Measurements from ENCODE around the gene CFAP141.

GRCh38 chr1:154191990-154192461 is 14.1 kb downstream of the CFAP141 start, which contains the start of gene TPM3:
- no peak for TF ChIP-seq BHLHE40 (IDR thresholded peaks at IDR 0.05; ENCODE audit: borderline replicate concordance)
- TF ChIP-seq ELF4 (IDR thresholded peaks at IDR 0.05): no peak
- TF ChIP-seq SP1 (IDR thresholded peaks at IDR 0.05): no peak
- TF ChIP-seq NFRKB (IDR thresholded peaks at IDR 0.05): no peak
- no peak for TF ChIP-seq L3MBTL2 (conservative IDR thresholded peaks at IDR 0.05)
- no peak for TF ChIP-seq LEF1 (IDR thresholded peaks at IDR 0.05; ENCODE audit: borderline replicate concordance)

Measured in HEK293T (cell line).